Endothelial cell (in vitro differentiated cells): ENCODE results near the gene PCDHGA11. TPM values are rescaled to one million over a fixed set of nuclear protein-coding genes. Genes with fewer than 3 reads are reported as not detected.
A peak's percentile ranks its signal among the peaks of the same experiment; 100 is the strongest.
"Not testable (repeated sequence)": the region's sequence is repeated elsewhere in the genome, so short reads cannot be mapped to it uniquely, and the experiment has no call there.

Experiments
- DNase-seq: peaks from one replicate; pipeline ENCODE4 v3.0.0; 2021; ENCODE audit warnings: low spot score
- H3K27ac Mint-ChIP-seq: one replicate; pipeline ENCODE4 v1.8.0; 2021; ENCODE audit warnings: mixed read lengths, inconsistent platforms; ENCODE audit not compliant: unreplicated experiment
- H3K27me3 Mint-ChIP-seq: one replicate; pipeline ENCODE4 v1.8.0; 2021; ENCODE audit warnings: mild to moderate bottlenecking, moderate library complexity, mixed read lengths, inconsistent platforms; ENCODE audit not compliant: unreplicated experiment
- H3K36me3 Mint-ChIP-seq: one replicate; pipeline ENCODE4 v1.8.0; 2021; ENCODE audit warnings: mild to moderate bottlenecking, low read depth, mixed read lengths, inconsistent platforms; ENCODE audit not compliant: unreplicated experiment
- H3K4me1 Mint-ChIP-seq: one replicate; pipeline ENCODE4 v1.8.0; 2021; ENCODE audit warnings: mild to moderate bottlenecking, mixed read lengths, inconsistent platforms; ENCODE audit not compliant: unreplicated experiment
- H3K4me3 Mint-ChIP-seq: one replicate; pipeline ENCODE4 v1.8.0; 2021; ENCODE audit warnings: mild to moderate bottlenecking, mixed read lengths, inconsistent platforms; ENCODE audit not compliant: unreplicated experiment
- H3K9me3 Mint-ChIP-seq: one replicate; pipeline ENCODE4 v1.8.0; 2021; ENCODE audit warnings: mixed read lengths, inconsistent platforms; ENCODE audit not compliant: unreplicated experiment
- total RNA-seq: library from RNA; stranded (reverse); fragmentation: NEBNext Ultra II Directional; extraction: Animal tissue kit (Norgen Biotek cat#: 25700); gene quantifications from one replicate; pipeline ENCODE4 v1.2.1, GENCODE V29; 2021; ENCODE audit not compliant: unreplicated experiment
- TF ChIP-seq, protein P1 (sequence below): fragments of 200-600 bp; sonication (generic); IDR thresholded peaks from one replicate; pipeline ENCODE4 v1.5.0; 2021; ENCODE audit warnings: antibody characterized with exemption; ENCODE audit not compliant: unreplicated experiment

PCDHGA11 gene
- total RNA-seq, 1 donor from 2014 or later = 10.8 TPM

DNA sequence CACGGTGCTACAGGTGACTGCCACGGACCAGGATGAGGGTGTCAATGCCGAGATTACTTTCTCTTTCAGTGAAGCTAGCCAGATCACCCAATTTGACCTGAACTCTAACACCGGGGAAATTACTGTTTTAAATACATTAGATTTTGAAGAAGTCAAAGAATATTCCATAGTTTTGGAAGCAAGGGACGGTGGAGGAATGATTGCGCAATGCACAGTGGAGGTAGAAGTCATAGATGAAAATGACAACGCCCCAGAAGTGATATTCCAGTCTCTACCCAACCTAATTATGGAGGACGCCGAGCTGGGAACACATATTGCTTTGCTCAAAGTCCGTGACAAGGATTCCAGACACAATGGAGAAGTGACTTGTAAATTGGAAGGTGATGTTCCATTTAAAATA lies 32.2 kb upstream of the PCDHGA11 start:
- Mint-ChIP-seq H3K36me3 (peaks cover 73% of the 10 kb centered on the region), H3K4me1 (peaks cover 3% of the 10 kb centered on the region), H3K4me3 (peak overlapping the region; percentile 81), H3K9me3 (peaks cover 41% of the 10 kb centered on the region), H3K27ac (no peak overlapping the region), H3K27me3 (peaks cover 8% of the 10 kb centered on the region)
- TF ChIP-seq, protein P1, sequence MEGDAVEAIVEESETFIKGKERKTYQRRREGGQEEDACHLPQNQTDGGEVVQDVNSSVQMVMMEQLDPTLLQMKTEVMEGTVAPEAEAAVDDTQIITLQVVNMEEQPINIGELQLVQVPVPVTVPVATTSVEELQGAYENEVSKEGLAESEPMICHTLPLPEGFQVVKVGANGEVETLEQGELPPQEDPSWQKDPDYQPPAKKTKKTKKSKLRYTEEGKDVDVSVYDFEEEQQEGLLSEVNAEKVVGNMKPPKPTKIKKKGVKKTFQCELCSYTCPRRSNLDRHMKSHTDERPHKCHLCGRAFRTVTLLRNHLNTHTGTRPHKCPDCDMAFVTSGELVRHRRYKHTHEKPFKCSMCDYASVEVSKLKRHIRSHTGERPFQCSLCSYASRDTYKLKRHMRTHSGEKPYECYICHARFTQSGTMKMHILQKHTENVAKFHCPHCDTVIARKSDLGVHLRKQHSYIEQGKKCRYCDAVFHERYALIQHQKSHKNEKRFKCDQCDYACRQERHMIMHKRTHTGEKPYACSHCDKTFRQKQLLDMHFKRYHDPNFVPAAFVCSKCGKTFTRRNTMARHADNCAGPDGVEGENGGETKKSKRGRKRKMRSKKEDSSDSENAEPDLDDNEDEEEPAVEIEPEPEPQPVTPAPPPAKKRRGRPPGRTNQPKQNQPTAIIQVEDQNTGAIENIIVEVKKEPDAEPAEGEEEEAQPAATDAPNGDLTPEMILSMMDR = no peak
- DNase-seq = no peak

DNA sequence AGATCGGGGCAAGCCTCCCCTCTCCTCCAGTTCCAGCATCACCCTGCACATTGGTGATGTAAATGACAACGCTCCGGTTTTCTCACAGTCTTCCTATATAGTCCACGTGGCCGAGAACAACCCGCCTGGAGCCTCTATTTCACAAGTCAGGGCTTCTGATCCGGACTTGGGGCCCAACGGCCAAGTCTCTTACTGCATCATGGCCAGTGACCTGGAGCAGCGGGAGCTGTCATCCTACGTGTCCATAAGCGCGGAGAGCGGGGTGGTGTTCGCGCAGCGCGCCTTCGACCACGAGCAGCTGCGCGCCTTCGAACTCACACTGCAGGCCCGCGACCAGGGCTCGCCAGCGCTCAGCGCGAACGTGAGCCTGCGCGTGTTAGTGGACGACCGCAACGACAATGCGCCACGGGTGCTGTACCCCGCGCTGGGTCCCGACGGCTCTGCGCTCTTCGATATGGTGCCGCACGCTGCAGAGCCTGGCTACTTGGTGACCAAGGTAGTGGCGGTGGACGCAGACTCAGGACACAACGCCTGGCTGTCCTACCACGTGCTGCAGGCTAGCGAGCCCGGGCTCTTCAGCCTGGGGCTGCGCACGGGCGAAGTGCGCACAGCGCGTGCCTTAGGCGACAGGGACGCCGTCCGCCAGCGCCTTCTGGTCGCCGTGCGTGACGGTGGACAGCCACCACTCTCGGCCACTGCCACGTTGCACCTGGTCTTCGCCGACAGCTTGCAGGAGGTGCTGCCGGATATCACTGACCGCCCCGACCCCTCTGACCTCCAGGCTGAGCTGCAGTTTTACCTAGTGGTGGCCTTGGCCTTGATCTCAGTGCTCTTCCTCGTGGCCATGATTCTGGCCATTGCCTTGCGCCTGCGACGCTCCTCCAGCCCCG lies 31.5 kb upstream of the PCDHGA11 start:
- peaks cover 43% of the 10 kb centered on the region for H3K9me3 Mint-ChIP-seq
- peaks cover 73% of the 10 kb centered on the region for H3K36me3 Mint-ChIP-seq

DNA sequence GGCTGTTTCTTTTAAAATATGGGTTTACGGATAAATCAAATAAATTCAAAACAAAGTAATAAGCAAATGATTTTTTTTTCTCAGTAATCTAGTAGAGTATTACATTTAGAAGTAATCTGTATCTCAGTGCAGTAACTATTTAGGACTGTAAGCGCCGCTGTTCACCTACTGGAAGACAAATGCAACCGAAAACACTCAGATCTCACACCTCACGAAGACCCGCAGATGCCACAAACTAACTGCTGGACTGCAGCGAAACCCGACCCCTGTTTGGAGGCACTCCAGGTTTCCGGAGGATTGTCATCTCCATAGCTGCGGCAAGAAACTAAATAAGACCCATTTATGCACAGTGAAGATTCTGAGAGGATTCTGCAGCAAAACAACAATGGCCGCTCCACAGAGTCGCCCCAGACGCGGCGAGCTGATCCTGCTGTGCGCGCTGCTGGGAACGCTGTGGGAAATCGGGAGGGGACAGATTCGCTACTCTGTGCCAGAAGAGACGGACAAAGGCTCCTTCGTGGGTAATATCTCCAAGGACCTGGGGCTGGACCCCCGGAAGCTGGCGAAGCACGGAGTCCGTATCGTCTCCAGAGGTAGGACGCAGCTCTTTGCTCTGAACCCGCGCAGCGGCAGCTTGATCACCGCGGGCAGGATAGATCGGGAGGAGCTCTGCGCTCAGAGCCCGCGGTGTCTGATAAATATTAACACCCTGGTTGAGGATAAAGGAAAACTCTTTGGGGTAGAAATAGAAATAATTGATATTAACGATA lies 28.2 kb upstream of the PCDHGA11 start, which contains the start of gene PCDHGA8:
PCDHGA8 (plus strand) TSS at position 205 of the 770 bp plus-strand sequence; CDS start at position 386, 181 bp downstream.
- Mint-ChIP-seq H3K36me3 (peaks cover 69% of the 10 kb centered on the region), H3K4me3 (peak within 1 kb of the TSS; percentile 56), H3K4me1 (peaks cover 3% of the 10 kb centered on the region), H3K27me3 (peaks cover 4% of the 10 kb centered on the region), H3K9me3 (peaks cover 37% of the 10 kb centered on the region), H3K27ac (no peak within 1 kb of the TSS)
- no peak for DNase-seq
- TF ChIP-seq, protein P1 = no peak

More for the DNA sequence above, 31.5 kb upstream of the PCDHGA11 start:
- peaks cover 3% of the 10 kb centered on the region for H3K4me1 Mint-ChIP-seq
- H3K27ac Mint-ChIP-seq = no peak overlapping the region
- peaks cover 8% of the 10 kb centered on the region for H3K27me3 Mint-ChIP-seq
- H3K4me3 Mint-ChIP-seq = peak overlapping the region; percentile 81
- TF ChIP-seq, protein P1 = no peak
- no peak for DNase-seq

DNA sequence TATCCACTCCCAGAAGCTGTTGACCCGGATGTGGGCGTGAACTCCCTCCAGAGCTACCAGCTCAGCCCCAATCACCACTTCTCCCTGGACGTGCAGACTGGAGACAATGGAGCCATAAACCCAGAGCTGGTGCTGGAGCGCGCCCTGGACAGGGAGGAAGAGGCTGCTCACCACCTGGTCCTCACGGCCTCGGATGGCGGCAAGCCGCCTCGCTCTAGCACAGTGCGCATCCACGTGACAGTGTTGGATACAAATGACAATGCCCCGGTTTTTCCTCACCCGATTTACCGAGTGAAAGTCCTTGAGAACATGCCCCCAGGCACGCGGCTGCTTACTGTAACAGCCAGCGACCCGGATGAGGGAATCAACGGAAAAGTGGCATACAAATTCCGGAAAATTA lies 27.6 kb upstream of the PCDHGA11 start:
- Mint-ChIP-seq H3K9me3 (peaks cover 36% of the 10 kb centered on the region), H3K27ac (no peak overlapping the region), H3K4me3 (peak overlapping the region; percentile 56), H3K36me3 (peaks cover 66% of the 10 kb centered on the region), H3K4me1 (peaks cover 3% of the 10 kb centered on the region), H3K27me3 (peaks cover 4% of the 10 kb centered on the region)
- DNase-seq = no peak
- TF ChIP-seq, protein P1 = no peak

DNA sequence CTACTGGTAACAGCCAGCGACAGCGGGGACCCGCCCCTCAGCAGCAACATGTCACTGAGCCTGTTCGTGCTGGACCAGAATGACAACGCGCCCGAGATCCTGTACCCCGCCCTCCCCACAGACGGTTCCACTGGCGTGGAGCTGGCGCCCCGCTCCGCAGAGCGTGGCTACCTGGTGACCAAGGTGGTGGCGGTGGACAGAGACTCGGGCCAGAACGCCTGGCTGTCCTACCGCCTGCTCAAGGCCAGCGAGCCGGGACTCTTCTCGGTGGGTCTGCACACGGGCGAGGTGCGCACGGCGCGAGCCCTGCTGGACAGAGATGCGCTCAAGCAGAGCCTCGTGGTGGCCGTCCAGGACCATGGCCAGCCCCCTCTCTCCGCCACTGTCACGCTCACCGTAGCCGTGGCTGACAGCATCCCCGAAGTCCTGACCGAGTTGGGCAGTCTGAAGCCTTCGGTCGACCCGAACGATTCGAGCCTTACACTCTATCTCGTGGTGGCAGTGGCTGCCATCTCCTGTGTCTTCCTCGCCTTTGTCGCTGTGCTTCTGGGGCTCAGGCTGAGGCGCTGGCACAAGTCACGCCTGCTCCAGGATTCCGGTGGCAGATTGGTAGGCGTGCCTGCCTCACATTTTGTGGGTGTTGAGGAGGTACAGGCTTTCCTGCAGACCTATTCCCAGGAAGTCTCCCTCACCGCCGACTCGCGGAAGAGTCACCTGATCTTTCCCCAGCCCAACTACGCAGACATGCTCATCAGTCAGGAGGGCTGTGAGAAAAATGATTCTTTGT lies 26.3 kb upstream of the PCDHGA11 start:
- H3K4me3 Mint-ChIP-seq = peak overlapping the region; percentile 56
- H3K9me3 Mint-ChIP-seq = peaks cover 35% of the 10 kb centered on the region
- not testable (repeated sequence) for DNase-seq, H3K4me1 Mint-ChIP-seq, H3K27me3 Mint-ChIP-seq, H3K27ac Mint-ChIP-seq
- peaks cover 63% of the 10 kb centered on the region for H3K36me3 Mint-ChIP-seq

DNA sequence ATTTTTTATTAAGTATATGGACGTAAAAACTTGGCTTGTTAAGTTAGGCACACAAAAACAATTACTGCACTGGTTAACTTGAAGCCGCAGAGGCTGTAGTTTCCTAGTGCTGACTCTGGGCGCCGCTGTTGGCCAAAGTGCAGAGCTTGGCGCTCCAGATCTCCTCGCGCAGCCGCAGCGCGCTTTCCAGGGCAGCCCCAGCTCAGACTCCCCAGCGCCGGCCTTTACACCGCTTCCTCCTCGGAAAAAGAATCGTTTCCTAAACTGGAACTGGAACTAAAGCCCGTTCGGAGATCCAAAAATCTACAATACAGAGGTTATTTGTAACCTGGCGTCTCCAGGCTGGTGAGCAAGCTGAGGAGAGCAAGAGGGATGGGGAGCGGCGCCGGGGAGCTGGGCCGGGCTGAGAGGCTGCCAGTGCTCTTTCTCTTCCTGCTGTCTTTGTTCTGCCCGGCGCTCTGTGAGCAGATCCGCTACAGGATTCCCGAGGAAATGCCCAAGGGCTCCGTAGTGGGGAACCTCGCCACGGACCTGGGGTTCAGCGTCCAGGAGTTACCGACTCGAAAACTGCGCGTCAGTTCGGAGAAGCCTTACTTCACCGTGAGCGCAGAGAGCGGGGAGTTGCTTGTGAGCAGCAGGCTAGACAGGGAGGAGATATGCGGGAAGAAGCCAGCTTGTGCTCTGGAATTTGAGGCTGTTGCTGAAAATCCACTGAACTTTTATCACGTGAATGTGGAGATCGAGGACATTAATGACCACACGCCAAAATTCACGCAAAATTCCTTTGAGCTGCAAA lies 22.9 kb upstream of the PCDHGA11 start, which contains the start of gene PCDHGB5:
PCDHGB5 (plus strand) TSS at position 192 of the 796 bp plus-strand sequence; CDS start at position 373, 181 bp downstream.
- not testable (repeated sequence) for H3K27ac Mint-ChIP-seq, H3K4me1 Mint-ChIP-seq, DNase-seq, H3K27me3 Mint-ChIP-seq
- Mint-ChIP-seq H3K9me3 (peaks cover 36% of the 10 kb centered on the region), H3K4me3 (peak within 1 kb of the TSS; percentile 77), H3K36me3 (peaks cover 51% of the 10 kb centered on the region)
